ENCODE data around the gene KCNAB1. TPM values are rescaled to one million over a fixed set of nuclear protein-coding genes. Genes with fewer than 3 reads are reported as not detected.

The KCNAB1 gene
- total and polyA plus RNA-seq, 2 experiments from 2014 or later, result 0.80 to 1.4 TPM

DNA sequence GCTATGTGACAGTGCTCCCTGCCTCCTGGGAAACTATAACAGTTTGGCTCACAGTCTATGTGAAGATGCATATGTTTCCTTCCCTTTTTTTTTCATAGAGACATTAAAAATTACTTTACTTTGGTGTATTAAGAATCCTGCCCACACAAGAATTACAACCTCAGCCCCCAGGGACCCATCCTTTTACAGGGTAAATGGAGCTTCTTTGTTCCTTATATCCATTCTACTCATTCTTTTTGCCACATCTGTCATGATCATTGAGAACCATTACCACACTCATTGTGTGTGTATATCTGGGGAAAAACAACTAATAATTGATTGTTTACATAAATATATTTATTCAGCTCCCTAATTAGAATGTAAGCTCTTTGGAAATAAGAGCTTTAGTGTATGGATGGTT, 277.2 kb downstream of the KCNAB1 start:
- TF ChIP-seq EZH2 (IDR thresholded peaks at IDR 0.05; ENCODE audit: borderline replicate concordance), result no peak
- TF ChIP-seq, protein P1, sequence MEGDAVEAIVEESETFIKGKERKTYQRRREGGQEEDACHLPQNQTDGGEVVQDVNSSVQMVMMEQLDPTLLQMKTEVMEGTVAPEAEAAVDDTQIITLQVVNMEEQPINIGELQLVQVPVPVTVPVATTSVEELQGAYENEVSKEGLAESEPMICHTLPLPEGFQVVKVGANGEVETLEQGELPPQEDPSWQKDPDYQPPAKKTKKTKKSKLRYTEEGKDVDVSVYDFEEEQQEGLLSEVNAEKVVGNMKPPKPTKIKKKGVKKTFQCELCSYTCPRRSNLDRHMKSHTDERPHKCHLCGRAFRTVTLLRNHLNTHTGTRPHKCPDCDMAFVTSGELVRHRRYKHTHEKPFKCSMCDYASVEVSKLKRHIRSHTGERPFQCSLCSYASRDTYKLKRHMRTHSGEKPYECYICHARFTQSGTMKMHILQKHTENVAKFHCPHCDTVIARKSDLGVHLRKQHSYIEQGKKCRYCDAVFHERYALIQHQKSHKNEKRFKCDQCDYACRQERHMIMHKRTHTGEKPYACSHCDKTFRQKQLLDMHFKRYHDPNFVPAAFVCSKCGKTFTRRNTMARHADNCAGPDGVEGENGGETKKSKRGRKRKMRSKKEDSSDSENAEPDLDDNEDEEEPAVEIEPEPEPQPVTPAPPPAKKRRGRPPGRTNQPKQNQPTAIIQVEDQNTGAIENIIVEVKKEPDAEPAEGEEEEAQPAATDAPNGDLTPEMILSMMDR (IDR thresholded peaks at IDR 0.05; ENCODE audit: poor library complexity), result no peak

GRCh38 chr3:156400062-156400461, 279.7 kb downstream of the KCNAB1 start:
- DNase-seq (ENCODE audit: low spot score), result no peak
- Histone ChIP-seq H3K36me3 (replicated peaks; ENCODE audit: insufficient read depth, low read depth) (no peaks in the 10 kb centered on the region), H2AFZ (no peak overlapping the region), H3K4me1 (ENCODE audit: insufficient read depth) (no peaks in the 10 kb centered on the region), H3K79me2 (no peaks in the 10 kb centered on the region), H4K20me1 (ENCODE audit: insufficient read depth, poor library complexity, severe bottlenecking) (no peaks in the 10 kb centered on the region), H3K4me3 (no peak overlapping the region), H3K27me3 (no peaks in the 10 kb centered on the region), H3K9me3 (ENCODE audit: low read depth) (no peaks in the 10 kb centered on the region), H3K4me2 (no peak overlapping the region), H3K27ac (no peak overlapping the region), H3K9me2 (replicated peaks; ENCODE audit: insufficient read depth) (no peaks in the 10 kb centered on the region)
- 48% methylated on average over 2 of the region's 2 CpGs for WGBS (ENCODE audit: low lambda C conversion rate, missing lambda C conversion rate)
- no peak for TF ChIP-seq EZH2phosphoT487 (IDR thresholded peaks at IDR 0.05; ENCODE audit: low read depth, severe bottlenecking, unreplicated experiment)
- TF ChIP-seq, protein P1 (IDR thresholded peaks at IDR 0.05; ENCODE audit: poor library complexity), result no peak
- TF ChIP-seq EZH2 (IDR thresholded peaks at IDR 0.05; ENCODE audit: borderline replicate concordance), result no peak

More for the DNA sequence above, 277.2 kb downstream of the KCNAB1 start:
- Histone ChIP-seq H4K20me1 (ENCODE audit: insufficient read depth, poor library complexity, severe bottlenecking) (no peaks in the 10 kb centered on the region), H3K4me3 (no peak overlapping the region), H3K9me3 (ENCODE audit: low read depth) (no peaks in the 10 kb centered on the region), H3K9me2 (replicated peaks; ENCODE audit: insufficient read depth) (no peaks in the 10 kb centered on the region), H2AFZ (no peak overlapping the region), H3K36me3 (replicated peaks; ENCODE audit: insufficient read depth, low read depth) (no peaks in the 10 kb centered on the region), H3K79me2 (no peaks in the 10 kb centered on the region), H3K4me2 (no peak overlapping the region), H3K4me1 (ENCODE audit: insufficient read depth) (no peaks in the 10 kb centered on the region), H3K27ac (no peak overlapping the region), H3K27me3 (no peaks in the 10 kb centered on the region)
- DNase-seq (ENCODE audit: low spot score), result no peak

DNA sequence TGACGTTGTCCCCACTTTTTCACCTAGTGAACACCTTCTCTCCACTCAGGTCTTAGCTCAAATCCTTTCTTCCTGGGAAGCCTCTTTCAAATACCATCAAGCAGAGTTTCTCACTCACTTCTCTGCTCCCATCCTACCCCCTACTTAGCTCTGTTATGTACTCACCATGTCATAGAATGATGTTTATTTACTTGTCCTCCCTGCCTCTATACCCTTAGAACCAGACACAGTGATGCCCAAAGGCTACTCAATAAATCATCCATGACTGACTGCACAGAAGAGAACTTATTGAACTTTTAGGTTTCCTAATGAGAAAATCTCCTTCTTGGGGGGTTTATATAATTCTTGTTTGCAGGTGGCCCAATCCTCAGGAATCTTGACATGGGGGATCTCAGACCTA, 280.4 kb downstream of the KCNAB1 start:
- 79% methylated on average over 1 of the region's 1 CpG for WGBS (ENCODE audit: low lambda C conversion rate, missing lambda C conversion rate)
- H3K4me3 ChIP-seq, result no peak overlapping the region
- no peaks in the 10 kb centered on the region for H3K79me2 ChIP-seq
- no peaks in the 10 kb centered on the region for H3K9me3 ChIP-seq (ENCODE audit: low read depth)
- no peak for DNase-seq (ENCODE audit: low spot score)
- TF ChIP-seq, protein P1 (IDR thresholded peaks at IDR 0.05; ENCODE audit: poor library complexity), result no peak
- no peak for TF ChIP-seq EZH2phosphoT487 (IDR thresholded peaks at IDR 0.05; ENCODE audit: low read depth, severe bottlenecking, unreplicated experiment)
- TF ChIP-seq EZH2 (IDR thresholded peaks at IDR 0.05; ENCODE audit: borderline replicate concordance), result no peak
- H3K9me2 ChIP-seq (replicated peaks; ENCODE audit: insufficient read depth), result no peaks in the 10 kb centered on the region
- H3K4me1 ChIP-seq (ENCODE audit: insufficient read depth), result no peaks in the 10 kb centered on the region
- H4K20me1 ChIP-seq (ENCODE audit: insufficient read depth, poor library complexity, severe bottlenecking), result no peaks in the 10 kb centered on the region
- H2AFZ ChIP-seq, result no peak overlapping the region
- no peaks in the 10 kb centered on the region for H3K27me3 ChIP-seq
- H3K36me3 ChIP-seq (replicated peaks; ENCODE audit: insufficient read depth, low read depth), result no peaks in the 10 kb centered on the region
- no peak overlapping the region for H3K27ac ChIP-seq
- no peak overlapping the region for H3K4me2 ChIP-seq

GRCh38 chr3:156404217-156404616, 283.8 kb downstream of the KCNAB1 start:
- Histone ChIP-seq H3K79me2 (no peaks in the 10 kb centered on the region), H3K4me1 (ENCODE audit: insufficient read depth) (no peaks in the 10 kb centered on the region), H3K27ac (no peak overlapping the region), H3K4me3 (no peak overlapping the region), H3K36me3 (replicated peaks; ENCODE audit: insufficient read depth, low read depth) (no peaks in the 10 kb centered on the region), H3K27me3 (no peaks in the 10 kb centered on the region), H3K9me3 (ENCODE audit: low read depth) (no peaks in the 10 kb centered on the region), H3K4me2 (no peak overlapping the region), H4K20me1 (ENCODE audit: insufficient read depth, poor library complexity, severe bottlenecking) (no peaks in the 10 kb centered on the region), H3K9me2 (replicated peaks; ENCODE audit: insufficient read depth) (no peaks in the 10 kb centered on the region), H2AFZ (no peak overlapping the region)
- TF ChIP-seq, protein P1 (IDR thresholded peaks at IDR 0.05; ENCODE audit: poor library complexity), result no peak
- no peak for TF ChIP-seq EZH2phosphoT487 (IDR thresholded peaks at IDR 0.05; ENCODE audit: low read depth, severe bottlenecking, unreplicated experiment)
- no peak for TF ChIP-seq EZH2 (IDR thresholded peaks at IDR 0.05; ENCODE audit: borderline replicate concordance)
- WGBS (ENCODE audit: low lambda C conversion rate, missing lambda C conversion rate), result 65% methylated on average over 3 of the region's 3 CpGs
- no peak for DNase-seq (ENCODE audit: low spot score)

All from hepatocyte (in vitro differentiated cells).